Loucy (cell line): ENCODE data around the gene TYW1B.
"Not testable (repeated sequence)": the region's sequence is repeated elsewhere in the genome, so short reads cannot be mapped to it uniquely, and the experiment has no call there.

Source experiments
- EZH2phosphoT487 ChIP-seq: fragments of 200-600 bp; IDR thresholded peaks from 2 replicates; pipeline ENCODE4 v1.6.1; 2018; ENCODE audit warnings: antibody characterized with exemption, mild to moderate bottlenecking, moderate library complexity, borderline replicate concordance
- TF ChIP-seq, protein P1 (sequence below): fragments of 200-600 bp; sonication (generic); conservative IDR thresholded peaks from 2 replicates; pipeline ENCODE4 v1.5.1; 2014; ENCODE audit warnings: mild to moderate bottlenecking, antibody characterized with exemption, low read length

DNA sequence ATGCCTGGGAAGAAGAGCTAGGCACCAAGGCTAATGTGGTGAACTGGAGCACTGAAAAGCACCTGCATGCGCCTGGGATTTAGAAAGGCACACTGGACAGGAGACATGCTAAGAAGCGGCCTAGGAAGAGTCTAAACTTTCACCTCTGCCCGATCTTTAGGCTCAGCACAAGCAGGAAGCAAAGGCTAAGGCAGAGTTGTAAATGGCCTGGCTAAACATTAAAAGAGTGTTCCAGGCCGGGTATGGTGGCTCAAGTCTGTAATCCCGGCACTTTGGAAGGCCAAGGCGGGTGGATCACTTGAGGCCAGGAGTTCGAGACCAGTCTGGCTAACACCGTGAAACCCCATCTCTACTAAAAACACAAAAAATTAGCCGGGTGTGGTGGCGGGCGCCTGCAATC, 88.3 kb downstream of the TYW1B start:
- TF ChIP-seq, protein P1, sequence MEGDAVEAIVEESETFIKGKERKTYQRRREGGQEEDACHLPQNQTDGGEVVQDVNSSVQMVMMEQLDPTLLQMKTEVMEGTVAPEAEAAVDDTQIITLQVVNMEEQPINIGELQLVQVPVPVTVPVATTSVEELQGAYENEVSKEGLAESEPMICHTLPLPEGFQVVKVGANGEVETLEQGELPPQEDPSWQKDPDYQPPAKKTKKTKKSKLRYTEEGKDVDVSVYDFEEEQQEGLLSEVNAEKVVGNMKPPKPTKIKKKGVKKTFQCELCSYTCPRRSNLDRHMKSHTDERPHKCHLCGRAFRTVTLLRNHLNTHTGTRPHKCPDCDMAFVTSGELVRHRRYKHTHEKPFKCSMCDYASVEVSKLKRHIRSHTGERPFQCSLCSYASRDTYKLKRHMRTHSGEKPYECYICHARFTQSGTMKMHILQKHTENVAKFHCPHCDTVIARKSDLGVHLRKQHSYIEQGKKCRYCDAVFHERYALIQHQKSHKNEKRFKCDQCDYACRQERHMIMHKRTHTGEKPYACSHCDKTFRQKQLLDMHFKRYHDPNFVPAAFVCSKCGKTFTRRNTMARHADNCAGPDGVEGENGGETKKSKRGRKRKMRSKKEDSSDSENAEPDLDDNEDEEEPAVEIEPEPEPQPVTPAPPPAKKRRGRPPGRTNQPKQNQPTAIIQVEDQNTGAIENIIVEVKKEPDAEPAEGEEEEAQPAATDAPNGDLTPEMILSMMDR, result not testable (repeated sequence)
- TF ChIP-seq EZH2phosphoT487, result not testable (repeated sequence)
